ENCODE data around the gene KCNIP4.

- TF ChIP-seq CTCF (IDR thresholded peaks at IDR 0.05) (no peak), EP300 (IDR thresholded peaks at IDR 0.05) (no peak), POLR2A (IDR thresholded peaks at IDR 0.05) (no peak)
Observed at GRCh38 chr4:20805716-20806115, 1142.9 kb downstream of the KCNIP4 start.

All from tibial nerve (tissue), 4 donors.